IMR-90 (cell line): Measurements from ENCODE around the gene ATP5MK. TPM values are rescaled to one million over a fixed set of nuclear protein-coding genes. Genes with fewer than 3 reads are reported as not detected.

Source experiments
- ATAC-seq: fragments of 200-7000 bp; cut with Tn5 transposase; 2 replicates; pipeline ENCODE4 v1.9.1; 2020; ENCODE audit warnings: low read depth, mild to moderate bottlenecking, moderate library complexity
- BruUV-seq: library from RNA; stranded (reverse); fragments of 400-500 nt; replicated peaks from 2 replicates; lab custom pipeline; 2021; lab: Mats Ljungman, UMichigan
- CTCF ChIA-PET: fragments of 300-600 bp; formaldehyde crosslinking; extraction: SDS; loops from one replicate; lab custom pipeline; 2021; ENCODE audit warnings: antibody characterized with exemption; lab: Yijun Ruan, JAX
- POLR2A ChIA-PET: fragments of 300-600 bp; sonication (Branson Sonifier 250); formaldehyde crosslinking; loops from one replicate; lab custom pipeline; 2022; ENCODE audit warnings: antibody characterized with exemption; ENCODE audit not compliant: unreplicated experiment; lab: Charles Lee
- DNase-seq: peaks from one replicate; pipeline ENCODE4 v3.0.0; 2013
- H2AFZ ChIP-seq: replicated peaks from 2 replicates; pipeline ENCODE3; 2013; ENCODE audit warnings: low read length, mild to moderate bottlenecking; ENCODE audit not compliant: poor library complexity
- H2AK5ac ChIP-seq: 2 replicates; pipeline ENCODE4 v1.6.1; 2013; ENCODE audit warnings: low read depth, low read length, inconsistent platforms
- H2AK9ac ChIP-seq: replicated peaks from 2 replicates; pipeline ENCODE3; 2013; ENCODE audit warnings: mild to moderate bottlenecking, low read depth, low read length, moderate library complexity; ENCODE audit not compliant: poor library complexity
- H2BK120ac ChIP-seq: 2 replicates; pipeline ENCODE4 v1.6.1; 2013; ENCODE audit warnings: low read depth, low read length, inconsistent platforms
- H2BK15ac ChIP-seq: 3 replicates; pipeline ENCODE4 v1.6.1; 2013; ENCODE audit warnings: low read depth, low read length, inconsistent platforms
- H2BK20ac ChIP-seq: 2 replicates; pipeline ENCODE4 v1.6.1; 2013; ENCODE audit warnings: low read depth, mild to moderate bottlenecking, inconsistent platforms, low read length, moderate library complexity
- H2BK5ac ChIP-seq: 2 replicates; pipeline ENCODE4 v1.6.1; 2013; ENCODE audit warnings: mild to moderate bottlenecking, low read depth, low read length, inconsistent platforms; ENCODE audit not compliant: poor library complexity, severe bottlenecking
- H3K14ac ChIP-seq: replicated peaks from 2 replicates; pipeline ENCODE4 v1.6.1; 2013; ENCODE audit warnings: low read depth, low read length, inconsistent platforms
- H3K18ac ChIP-seq: 2 replicates; pipeline ENCODE4 v1.6.1; 2013; ENCODE audit warnings: low read depth, low read length, control low read depth
- H3K23ac ChIP-seq: 2 replicates; pipeline ENCODE4 v1.6.1; 2013; ENCODE audit warnings: low read depth, low read length, inconsistent platforms
- H3K27ac ChIP-seq: 2 replicates; pipeline ENCODE4 v1.5.1; 2013; ENCODE audit warnings: mild to moderate bottlenecking, control low read depth, low read length; ENCODE audit not compliant: insufficient read depth
- H3K27me3 ChIP-seq: 2 replicates; pipeline ENCODE4 v1.6.1; 2013; ENCODE audit warnings: low read length; ENCODE audit not compliant: control insufficient read depth, insufficient read depth
- H3K36me3 ChIP-seq: 2 replicates; pipeline ENCODE4 v1.6.1; 2013; ENCODE audit warnings: low read length, mixed read lengths; ENCODE audit not compliant: control insufficient read depth, insufficient read depth
- H3K4ac ChIP-seq: 2 replicates; pipeline ENCODE4 v1.6.1; 2013; ENCODE audit warnings: low read depth, low read length, inconsistent platforms
- H3K4me1 ChIP-seq: 2 replicates; pipeline ENCODE4 v1.6.1; 2013; ENCODE audit warnings: low read length, mixed read lengths; ENCODE audit not compliant: control insufficient read depth, insufficient read depth
- H3K4me2 ChIP-seq: 2 replicates; pipeline ENCODE4 v1.6.1; 2013; ENCODE audit warnings: low read depth, mild to moderate bottlenecking, control low read depth, low read length, moderate library complexity
- H3K4me3 ChIP-seq: 2 replicates; pipeline ENCODE4 v1.5.1; 2013; ENCODE audit warnings: low read depth, mild to moderate bottlenecking, control low read depth, low read length, moderate library complexity; ENCODE audit not compliant: insufficient read depth
- H3K56ac ChIP-seq: 2 replicates; pipeline ENCODE4 v1.6.1; 2013; ENCODE audit warnings: low read length, inconsistent platforms; ENCODE audit not compliant: insufficient read depth; ENCODE audit errors: extremely low read depth
- H3K79me1 ChIP-seq, 2 experiments: 2 replicates each; pipeline ENCODE4 v1.6.1; 2013; ENCODE audit warnings: low read length in 2 of 2, inconsistent platforms in 1 of 2, low read depth in 1 of 2
- H3K9ac ChIP-seq: 2 replicates; pipeline ENCODE4 v1.6.1; 2013; ENCODE audit warnings: low read depth, low read length, control low read depth
- H3K9me1 ChIP-seq: 2 replicates; pipeline ENCODE4 v1.6.1; 2013; ENCODE audit warnings: low read length, inconsistent platforms; ENCODE audit not compliant: insufficient read depth
- H3K9me3 ChIP-seq: 2 replicates; pipeline ENCODE4 v1.6.1; 2013; ENCODE audit warnings: low read length; ENCODE audit not compliant: control insufficient read depth, insufficient read depth
- H4K20me1 ChIP-seq: 2 replicates; pipeline ENCODE4 v1.6.1; 2013; ENCODE audit warnings: low read length, inconsistent platforms; ENCODE audit not compliant: insufficient read depth
- H4K5ac ChIP-seq: 2 replicates; pipeline ENCODE4 v1.6.1; 2013; ENCODE audit warnings: mild to moderate bottlenecking, low read depth, low read length, control low read depth
- H4K8ac ChIP-seq, 2 experiments: 2 replicates each; pipeline ENCODE4 v1.6.1; 2013; ENCODE audit warnings: low read depth in 2 of 2, low read length in 2 of 2, control low read depth in 1 of 2, inconsistent platforms in 1 of 2
- H4K91ac ChIP-seq: 2 replicates; pipeline ENCODE4 v1.6.1; 2013; ENCODE audit warnings: low read depth, low read length, inconsistent platforms; ENCODE audit not compliant: insufficient read depth
- BHLHE40 ChIP-seq: fragments of 150-350 bp; IDR thresholded peaks from 2 replicates; pipeline ENCODE4 v1.6.1; 2016; ENCODE audit warnings: mild to moderate bottlenecking, low read depth, low read length
- CEBPB ChIP-seq: IDR thresholded peaks from 2 replicates; pipeline ENCODE4 v1.6.1; 2012; ENCODE audit warnings: low read depth, low read length, improper control_type of control experiment
- FOS ChIP-seq: fragments of 150-350 bp; IDR thresholded peaks from 2 replicates; pipeline ENCODE4 v1.6.1; 2016; ENCODE audit warnings: low read depth, low read length
- MAZ ChIP-seq: IDR thresholded peaks from 2 replicates; pipeline ENCODE4 v1.6.1; 2012; ENCODE audit warnings: low read depth, mild to moderate bottlenecking, low read length, improper control_type of control experiment, moderate library complexity, borderline replicate concordance
- MXI1 ChIP-seq: IDR thresholded peaks from 2 replicates; pipeline ENCODE4 v1.6.1; 2012; ENCODE audit warnings: low read depth, mild to moderate bottlenecking, low read length, moderate library complexity, borderline replicate concordance
- NFE2L2 ChIP-seq: fragments of 150-350 bp; IDR thresholded peaks from 2 replicates; pipeline ENCODE4 v1.6.1; 2016; ENCODE audit warnings: low read depth, mild to moderate bottlenecking, low read length
- RCOR1 ChIP-seq: IDR thresholded peaks from 2 replicates; pipeline ENCODE4 v1.6.1; 2012; ENCODE audit warnings: mild to moderate bottlenecking, low read length, improper control_type of control experiment; ENCODE audit not compliant: insufficient replicate concordance
- SMC3 ChIP-seq: fragments of 150-350 bp; IDR thresholded peaks from 2 replicates; pipeline ENCODE4 v1.6.1; 2016; ENCODE audit warnings: low read depth, mild to moderate bottlenecking, antibody characterized with exemption, low read length, moderate library complexity
- WGBS, 2 experiments: methylation state at CpG; one replicate each; pipeline versions ENCODE4 v1.1.5 to v1.1.7; 2013; ENCODE audit warnings: missing lambda C conversion rate in 2 of 2; ENCODE audit not compliant: insufficient read length in 1 of 2; ENCODE audit errors: extremely low coverage in 2 of 2; 5-methylcytosine and 5-hydroxymethylcytosine counted together
- dilution Hi-C: fragments of 300-500 bp; cut with HindIII; formaldehyde crosslinking; loops from one replicate; pipeline ENCODE4 v1.14.3; 2018; ENCODE audit warnings: low sequenced_read_pairs; ENCODE audit not compliant: unreplicated experiment
- in situ Hi-C: fragments of 300-500 bp; cut with MboI; formaldehyde crosslinking; loops from 3 replicates; pipeline ENCODE4 v1.14.3; 2019; ENCODE audit warnings: low sequenced_read_pairs, inconsistent platforms, mixed read lengths
- intact Hi-C: fragments of 100-400 bp; cut with micrococcal nuclease; formaldehyde crosslinking; loops from 2 replicates; pipeline ENCODE4 v1.10.0; 2022
- polyA plus RNA-seq, 3 experiments: library from polyadenylated mRNA; depleted of rRNA; stranded (reverse); fragments of >200 nt; gene quantifications; 2 replicates each; pipeline ENCODE4 v1.2.3, GENCODE V29; 2012; ENCODE audit warnings: low replicate concordance in 1 of 3
- total RNA-seq: library from RNA; depleted of rRNA; stranded (reverse); fragments of >200 nt; gene quantifications from 2 replicates; pipeline ENCODE4 v1.2.3, GENCODE V29; 2012
- TF ChIP-seq, protein P1 (sequence below): fragments of 150-350 bp; IDR thresholded peaks from 2 replicates; pipeline ENCODE4 v1.6.1; 2017; ENCODE audit warnings: mild to moderate bottlenecking, antibody characterized with exemption, low read length, low read depth
- TF ChIP-seq, protein P2 (sequence below): conservative IDR thresholded peaks from 2 replicates; pipeline ENCODE4 v1.5.1; 2012; ENCODE audit warnings: mild to moderate bottlenecking, low read depth, low read length, improper control_type of control experiment
- TF ChIP-seq, protein P3 (sequence below): fragments of 150-350 bp; IDR thresholded peaks from 2 replicates; pipeline ENCODE4 v1.6.1; 2016; ENCODE audit warnings: low read depth, mild to moderate bottlenecking, low read length, moderate library complexity, borderline replicate concordance

Gene ATP5MK
- total and polyA plus RNA-seq, 2 of the 4 experiments (the other 2 are of a cell fraction): 73.4 to 101 TPM

DNA sequence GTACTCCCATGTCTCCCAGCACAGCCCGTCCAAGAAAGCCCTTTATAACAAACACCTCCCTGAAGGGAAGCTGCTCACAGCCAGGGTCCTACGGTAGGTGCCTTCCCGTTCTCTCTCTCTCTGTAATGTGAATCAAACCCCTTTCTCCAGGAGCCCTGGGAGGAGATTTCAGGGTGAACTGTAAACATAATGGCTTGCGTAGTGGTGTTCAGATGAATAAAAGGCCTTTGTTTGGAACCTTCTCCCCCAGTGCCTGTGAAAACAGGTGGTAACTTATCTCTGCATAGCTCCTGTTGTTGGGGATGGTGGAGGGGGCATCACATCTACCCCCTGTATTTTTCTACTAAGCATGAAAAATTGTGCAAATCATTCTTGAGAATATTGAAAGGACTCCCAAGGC is 43.5 kb upstream of the ATP5MK start:
- in situ Hi-C loops: no loop called here
- peaks cover 69% of the 10 kb centered on the region for H3K36me3 ChIP-seq

More for the DNA sequence above, 43.5 kb upstream of the ATP5MK start:
- Histone ChIP-seq H3K23ac (no peak overlapping the region), H2BK120ac (no peak overlapping the region), H3K18ac (no peak overlapping the region), H3K9me1 (no peaks in the 10 kb centered on the region), H4K91ac (no peak overlapping the region), H2AFZ (no peak overlapping the region), H2BK15ac (no peak overlapping the region), H2BK20ac (no peak overlapping the region), H3K27me3 (no peaks in the 10 kb centered on the region), H3K4me3 (no peak overlapping the region), H3K4me2 (no peak overlapping the region), H2BK5ac (no peak overlapping the region), H2AK9ac (no peak overlapping the region), H3K14ac (no peak overlapping the region), H3K4me1 (no peaks in the 10 kb centered on the region; the same call in 1 of the 2 replicates), H2AK5ac (no peak overlapping the region), H3K56ac (no peak overlapping the region), H3K4ac (no peak overlapping the region), H3K79me1 (no peaks in the 10 kb centered on the region; a peak in 2 of 4 replicates), H3K9ac (no peak overlapping the region), H4K5ac (no peak overlapping the region), H3K27ac (no peak overlapping the region), H3K9me3 (no peaks in the 10 kb centered on the region), H4K20me1 (no peaks in the 10 kb centered on the region), H4K8ac (no peak overlapping the region)
- dilution Hi-C loops (no loop called here), intact Hi-C loops (no loop called here)
- ATAC-seq (no peak), DNase-seq (no peak)
- ChIA-PET CTCF (no interaction called here), POLR2A (no interaction called here)
- TF ChIP-seq RCOR1 (no peak), MAZ (no peak), BHLHE40 (no peak), MXI1 (no peak), CEBPB (no peak), SMC3 (no peak), FOS (no peak), NFE2L2 (no peak)
- TF ChIP-seq, protein P1, sequence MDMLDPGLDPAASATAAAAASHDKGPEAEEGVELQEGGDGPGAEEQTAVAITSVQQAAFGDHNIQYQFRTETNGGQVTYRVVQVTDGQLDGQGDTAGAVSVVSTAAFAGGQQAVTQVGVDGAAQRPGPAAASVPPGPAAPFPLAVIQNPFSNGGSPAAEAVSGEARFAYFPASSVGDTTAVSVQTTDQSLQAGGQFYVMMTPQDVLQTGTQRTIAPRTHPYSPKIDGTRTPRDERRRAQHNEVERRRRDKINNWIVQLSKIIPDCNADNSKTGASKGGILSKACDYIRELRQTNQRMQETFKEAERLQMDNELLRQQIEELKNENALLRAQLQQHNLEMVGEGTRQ: no peak
- TF ChIP-seq, protein P2, sequence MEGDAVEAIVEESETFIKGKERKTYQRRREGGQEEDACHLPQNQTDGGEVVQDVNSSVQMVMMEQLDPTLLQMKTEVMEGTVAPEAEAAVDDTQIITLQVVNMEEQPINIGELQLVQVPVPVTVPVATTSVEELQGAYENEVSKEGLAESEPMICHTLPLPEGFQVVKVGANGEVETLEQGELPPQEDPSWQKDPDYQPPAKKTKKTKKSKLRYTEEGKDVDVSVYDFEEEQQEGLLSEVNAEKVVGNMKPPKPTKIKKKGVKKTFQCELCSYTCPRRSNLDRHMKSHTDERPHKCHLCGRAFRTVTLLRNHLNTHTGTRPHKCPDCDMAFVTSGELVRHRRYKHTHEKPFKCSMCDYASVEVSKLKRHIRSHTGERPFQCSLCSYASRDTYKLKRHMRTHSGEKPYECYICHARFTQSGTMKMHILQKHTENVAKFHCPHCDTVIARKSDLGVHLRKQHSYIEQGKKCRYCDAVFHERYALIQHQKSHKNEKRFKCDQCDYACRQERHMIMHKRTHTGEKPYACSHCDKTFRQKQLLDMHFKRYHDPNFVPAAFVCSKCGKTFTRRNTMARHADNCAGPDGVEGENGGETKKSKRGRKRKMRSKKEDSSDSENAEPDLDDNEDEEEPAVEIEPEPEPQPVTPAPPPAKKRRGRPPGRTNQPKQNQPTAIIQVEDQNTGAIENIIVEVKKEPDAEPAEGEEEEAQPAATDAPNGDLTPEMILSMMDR: no peak
- TF ChIP-seq, protein P3, sequence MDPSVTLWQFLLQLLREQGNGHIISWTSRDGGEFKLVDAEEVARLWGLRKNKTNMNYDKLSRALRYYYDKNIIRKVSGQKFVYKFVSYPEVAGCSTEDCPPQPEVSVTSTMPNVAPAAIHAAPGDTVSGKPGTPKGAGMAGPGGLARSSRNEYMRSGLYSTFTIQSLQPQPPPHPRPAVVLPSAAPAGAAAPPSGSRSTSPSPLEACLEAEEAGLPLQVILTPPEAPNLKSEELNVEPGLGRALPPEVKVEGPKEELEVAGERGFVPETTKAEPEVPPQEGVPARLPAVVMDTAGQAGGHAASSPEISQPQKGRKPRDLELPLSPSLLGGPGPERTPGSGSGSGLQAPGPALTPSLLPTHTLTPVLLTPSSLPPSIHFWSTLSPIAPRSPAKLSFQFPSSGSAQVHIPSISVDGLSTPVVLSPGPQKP: no peak
- WGBS, 2 experiments: no CpG with 5 or more reads among the region's 4 CpGs
- BruUV-seq: no TSS peak
